ENCODE results near the gene GSTP1.
"Not testable (repeated sequence)": the region's sequence is repeated elsewhere in the genome, so short reads cannot be mapped to it uniquely, and the experiment has no call there.

Gene GSTP1

GRCh38 chr11:67599149-67599548 lies 15.5 kb downstream of the GSTP1 start:
- no peak for DNase-seq

- DNase-seq, result no peak
Measured at GRCh38 chr11:67600324-67601029, 16.9 kb downstream of the GSTP1 start.

GRCh38 chr11:67601098-67601497 lies 17.5 kb downstream of the GSTP1 start:
- DNase-seq, result no peak

- DNase-seq, result not testable (repeated sequence)
Measured at GRCh38 chr11:67604119-67604518, 20.5 kb downstream of the GSTP1 start.

GRCh38 chr11:67604815-67605214 lies 21.2 kb downstream of the GSTP1 start:
- DNase-seq, result no peak

GRCh38 chr11:67605231-67606011 lies 21.8 kb downstream of the GSTP1 start:
- DNase-seq, result no peak

GRCh38 chr11:67606093-67606491 lies 22.5 kb downstream of the GSTP1 start:
- no peak for DNase-seq

- DNase-seq, result peak; percentile 98
Measured at GRCh38 chr11:67606492-67607295, 23.1 kb downstream of the GSTP1 start, which contains the start of gene NDUFV1. Gene NDUFV1 (plus strand): TSS chr11:67606936. CDS start chr11:67607005, 69 bp downstream.

- DNase-seq, result no peak
Measured at GRCh38 chr11:67607507-67607906, 23.9 kb downstream of the GSTP1 start.

GRCh38 chr11:67608486-67608885 lies 24.9 kb downstream of the GSTP1 start:
- DNase-seq, result no peak

- no peak for DNase-seq
Measured at GRCh38 chr11:67609316-67609715, 25.7 kb downstream of the GSTP1 start.

- no peak for DNase-seq
Measured at GRCh38 chr11:67610302-67610868, 26.8 kb downstream of the GSTP1 start.

- no peak for DNase-seq
Measured at GRCh38 chr11:67611165-67611564, 27.6 kb downstream of the GSTP1 start.

GRCh38 chr11:67611704-67612587 lies 28.3 kb downstream of the GSTP1 start:
- no peak for DNase-seq

- DNase-seq, result no peak
Measured at GRCh38 chr11:67612751-67613150, 29.1 kb downstream of the GSTP1 start.

- no peak for DNase-seq
Measured at GRCh38 chr11:67613313-67613959, 29.8 kb downstream of the GSTP1 start.

GRCh38 chr11:67613960-67614715 lies 30.5 kb downstream of the GSTP1 start:
- DNase-seq, result peak; percentile 62

- DNase-seq, result no peak
Measured at GRCh38 chr11:67614730-67615714, 31.4 kb downstream of the GSTP1 start.

- DNase-seq, result no peak
Measured at GRCh38 chr11:67615728-67616430, 32.3 kb downstream of the GSTP1 start.
